ENCODE data around the gene TMPRSS15.

DNA sequence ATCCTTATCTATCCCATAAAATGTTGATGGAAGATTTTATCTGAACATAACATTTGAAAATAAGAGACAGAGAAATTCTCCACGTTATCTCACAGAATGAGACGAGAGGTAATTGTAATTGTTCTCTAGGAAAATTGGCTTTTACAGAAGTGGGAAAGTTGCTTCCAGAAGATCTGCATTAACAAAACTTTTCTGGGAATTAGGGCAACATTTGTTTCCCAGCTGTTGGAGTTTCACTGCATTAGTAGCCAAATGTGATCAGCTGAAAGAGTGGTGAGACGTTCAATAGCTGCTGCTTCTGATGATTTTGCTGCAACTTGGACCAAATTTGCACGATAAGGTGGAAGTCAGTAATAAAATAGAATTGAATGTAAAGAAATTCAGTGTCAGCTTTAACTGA lies 151.3 kb downstream of the TMPRSS15 start:
- TF ChIP-seq ELF1 (IDR thresholded peaks at IDR 0.05; ENCODE audit: borderline replicate concordance, low read depth): no peak
- no peak for TF ChIP-seq RAD21 (IDR thresholded peaks at IDR 0.05; ENCODE audit: low read depth)
- TF ChIP-seq, protein P1, sequence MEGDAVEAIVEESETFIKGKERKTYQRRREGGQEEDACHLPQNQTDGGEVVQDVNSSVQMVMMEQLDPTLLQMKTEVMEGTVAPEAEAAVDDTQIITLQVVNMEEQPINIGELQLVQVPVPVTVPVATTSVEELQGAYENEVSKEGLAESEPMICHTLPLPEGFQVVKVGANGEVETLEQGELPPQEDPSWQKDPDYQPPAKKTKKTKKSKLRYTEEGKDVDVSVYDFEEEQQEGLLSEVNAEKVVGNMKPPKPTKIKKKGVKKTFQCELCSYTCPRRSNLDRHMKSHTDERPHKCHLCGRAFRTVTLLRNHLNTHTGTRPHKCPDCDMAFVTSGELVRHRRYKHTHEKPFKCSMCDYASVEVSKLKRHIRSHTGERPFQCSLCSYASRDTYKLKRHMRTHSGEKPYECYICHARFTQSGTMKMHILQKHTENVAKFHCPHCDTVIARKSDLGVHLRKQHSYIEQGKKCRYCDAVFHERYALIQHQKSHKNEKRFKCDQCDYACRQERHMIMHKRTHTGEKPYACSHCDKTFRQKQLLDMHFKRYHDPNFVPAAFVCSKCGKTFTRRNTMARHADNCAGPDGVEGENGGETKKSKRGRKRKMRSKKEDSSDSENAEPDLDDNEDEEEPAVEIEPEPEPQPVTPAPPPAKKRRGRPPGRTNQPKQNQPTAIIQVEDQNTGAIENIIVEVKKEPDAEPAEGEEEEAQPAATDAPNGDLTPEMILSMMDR (IDR thresholded peaks at IDR 0.05 in 2 of 3, conservative IDR thresholded peaks at IDR 0.05 in 1 of 3; ENCODE audit: borderline replicate concordance in 1 of 3, insufficient read depth in 1 of 3, low read depth in 2 of 3, low read length in 2 of 3): no peak
- TF ChIP-seq POLR2A (IDR thresholded peaks at IDR 0.05; ENCODE audit: borderline replicate concordance, extremely low read depth, insufficient read depth, insufficient read length): no peak
- TF ChIP-seq POLR2AphosphoS5 (IDR thresholded peaks at IDR 0.05; ENCODE audit: low read depth, low read length): no peak
- TF ChIP-seq, protein P2, sequence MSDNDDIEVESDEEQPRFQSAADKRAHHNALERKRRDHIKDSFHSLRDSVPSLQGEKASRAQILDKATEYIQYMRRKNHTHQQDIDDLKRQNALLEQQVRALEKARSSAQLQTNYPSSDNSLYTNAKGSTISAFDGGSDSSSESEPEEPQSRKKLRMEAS (IDR thresholded peaks at IDR 0.05): no peak
- TF ChIP-seq EZH2 (IDR thresholded peaks at IDR 0.05): no peak
- no peak for TF ChIP-seq FOSL1 (IDR thresholded peaks at IDR 0.05; ENCODE audit: low read depth)

Data from HCT116 (cell line).